Measurements from ENCODE around the gene MEN1. TPM values are rescaled to one million over a fixed set of nuclear protein-coding genes. Genes with fewer than 3 reads are reported as not detected.
A peak's percentile ranks its signal among the peaks of the same experiment; 100 is the strongest.

MEN1 gene
- total and polyA plus RNA-seq, 2 of the 13 experiments (the other 11 are each of a cell fraction or from before 2014, with no cell fraction given) = 20.5 to 27.3 TPM

- TF ChIP-seq ZNF710 (CRISPR knock-in tag; IDR thresholded peaks at IDR 0.05; ENCODE audit: borderline replicate concordance) (no peak), KLF13 (CRISPR knock-in tag; IDR thresholded peaks at IDR 0.05) (no peak), SNAPC4 (CRISPR knock-in tag; IDR thresholded peaks at IDR 0.05) (peak; percentile 51; the same call in 1 of the 2 replicates), ZNF530 (CRISPR knock-in tag; IDR thresholded peaks at IDR 0.05; ENCODE audit: low read depth) (no peak), ZFAT (CRISPR knock-in tag; conservative IDR thresholded peaks at IDR 0.05) (no peak), ZNF121 (CRISPR knock-in tag; IDR thresholded peaks at IDR 0.05) (no peak), SALL1 (CRISPR knock-in tag; IDR thresholded peaks at IDR 0.05) (peak; percentile 54; the same call in 1 of the 2 replicates), GPBP1L1 (CRISPR knock-in tag; IDR thresholded peaks at IDR 0.05) (no peak), ZNF34 (CRISPR knock-in tag; IDR thresholded peaks at IDR 0.05; ENCODE audit: borderline replicate concordance) (0 out of 2 replicates have a peak, but pooled peaks have one; percentile 53), AHR (CRISPR knock-in tag; IDR thresholded peaks at IDR 0.05) (no peak), CCDC6 (CRISPR knock-in tag; IDR thresholded peaks at IDR 0.05) (no peak), ZNF275 (CRISPR knock-in tag; IDR thresholded peaks at IDR 0.05; ENCODE audit: borderline replicate concordance) (no peak; the same call in 1 of the 2 replicates), ZNF142 (CRISPR knock-in tag; IDR thresholded peaks at IDR 0.05) (0 out of 2 replicates have a peak, but pooled peaks have one; percentile 66)
These were observed at the start of gene MEN1 (continued) for GRCh38 chr11:64810271-64810890.

Measured in HepG2 (cell line).